Esophagus muscularis mucosa (tissue), 4 donors: Measurements from ENCODE around the gene MAML3. TPM values are rescaled to one million over a fixed set of nuclear protein-coding genes. Genes with fewer than 3 reads are reported as not detected.

Experiments used
- DNase-seq: peaks from one replicate; pipeline ENCODE4 v3.0.0-alpha.2; 2017; ENCODE audit errors: extremely low spot score
- H3K27ac ChIP-seq, 4 donors: fragments of 200-600 bp; sonication (generic); replicated peaks in 1 of 4; 1 replicate in 3 of 4; 2 replicates in 1 of 4; pipeline ENCODE4 v1.5.1; 2016 to 2019; ENCODE audit warnings: mild to moderate bottlenecking in 1 of 4
- H3K27me3 ChIP-seq, 4 donors: fragments of 200-600 bp; sonication (generic); one replicate each; pipeline versions ENCODE4 v1.5.1 to v1.6.0; 2016 to 2019
- H3K36me3 ChIP-seq, 4 donors: fragments of 200-600 bp; sonication (generic); one replicate each; pipeline ENCODE4 v1.5.1; 2016 to 2019
- H3K4me1 ChIP-seq, 4 donors: fragments of 200-600 bp; sonication (generic); one replicate each; pipeline ENCODE4 v1.5.1; 2016 to 2019
- H3K4me3 ChIP-seq, 4 donors: fragments of 200-600 bp; sonication (generic); 1 replicate in 2 of 4; 2 replicates in 2 of 4; pipeline ENCODE4 v1.5.1; 2016 to 2019; ENCODE audit warnings: mild to moderate bottlenecking in 4 of 4, moderate library complexity in 1 of 4
- H3K9me3 ChIP-seq, 4 donors: fragments of 200-600 bp; sonication (generic); 1 replicate in 3 of 4; 2 replicates in 1 of 4; pipeline ENCODE4 v1.5.1; 2016 to 2019
- EP300 ChIP-seq: sonication (generic); formaldehyde crosslinking; IDR thresholded peaks from one replicate; pipeline ENCODE4 v1.6.1; 2017; ENCODE audit warnings: antibody characterized with exemption
- POLR2A ChIP-seq: fragments of 450-650 bp; IDR thresholded peaks from one replicate; pipeline ENCODE4 v1.6.1; 2017; ENCODE audit warnings: antibody characterized with exemption, moderate library complexity, mild to moderate bottlenecking, low read depth
- POLR2AphosphoS5 ChIP-seq, 2 donors: sonication (generic); formaldehyde crosslinking; IDR thresholded peaks; one replicate each; pipeline ENCODE4 v1.6.1; 2017; ENCODE audit warnings: antibody characterized with exemption in 2 of 2
- WGBS: methylation state at CpG from one replicate; pipeline ENCODE4 v1.1.5; 2018; 5-methylcytosine and 5-hydroxymethylcytosine counted together
- intact Hi-C: fragments of 100-400 bp; cut with DNase I; formaldehyde crosslinking; loops from one replicate; pipeline ENCODE4 v1.15.1; 2023
- total RNA-seq, 4 donors: library from RNA; depleted of rRNA; stranded (reverse); fragments of >200 nt; gene quantifications; one replicate each; pipeline versions ENCODE4 v1.1.0 to v1.2.1, GENCODE V29; 2016
- TF ChIP-seq, protein P1 (sequence below), 3 experiments: fragments of 200-600 bp in 2 of 3; fragments of 450-650 bp in 1 of 3; sonication (generic) in 2 of 3; IDR thresholded peaks; one replicate each; pipeline ENCODE4 v1.5.1; 2017 to 2019; ENCODE audit warnings: antibody characterized with exemption in 3 of 3, mild to moderate bottlenecking in 2 of 3, moderate library complexity in 1 of 3

Gene MAML3
- total RNA-seq, 4 donors from 2014 or later = 5.0 to 8.7 (median 7.1) TPM

DNA sequence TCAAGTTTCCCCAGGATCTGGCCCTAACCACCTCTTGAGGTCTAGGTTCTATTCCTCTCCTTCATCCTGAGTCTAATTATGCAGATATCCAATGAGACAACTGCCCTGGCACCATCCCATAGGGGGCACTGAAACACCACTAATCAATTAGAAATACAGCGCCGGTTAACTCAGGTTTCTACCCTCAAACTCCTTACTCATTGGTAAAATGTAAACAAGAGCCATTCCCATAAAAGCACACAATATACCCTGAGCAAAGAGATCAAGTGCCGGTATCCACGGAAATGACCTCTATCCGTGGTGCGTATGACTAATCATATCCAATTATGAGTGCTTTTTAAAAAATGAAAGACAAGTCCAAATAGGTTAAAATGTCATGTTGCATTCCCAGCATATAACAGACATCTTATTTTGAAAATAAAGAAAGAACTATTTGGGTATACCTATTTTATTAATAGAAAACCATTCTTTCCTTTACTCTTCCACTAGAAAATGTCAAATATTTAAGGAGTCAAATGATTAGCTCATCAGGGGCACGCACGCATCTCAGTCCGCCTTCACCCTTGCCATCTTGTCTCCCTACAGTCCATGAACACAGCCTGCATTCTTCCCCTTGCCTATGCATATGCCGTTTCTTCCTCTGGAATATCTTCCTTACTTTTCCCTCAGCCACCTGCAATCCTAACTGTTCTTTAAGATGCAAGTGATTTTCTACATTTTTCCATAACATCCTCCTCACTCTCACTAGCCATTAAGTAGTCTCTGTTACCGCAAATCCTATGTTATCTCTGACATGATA is 141.1 kb downstream of the MAML3 start:
- WGBS = 62% methylated on average over 11 of the region's 11 CpGs
- peaks cover 0 to 8% (median 0%) of the 10 kb centered on the region in 4 donors for H3K9me3 ChIP-seq
- H3K27me3 ChIP-seq = no peaks in the 10 kb centered on the region
- peak overlapping the region in 3 of 4 donors; percentile 4 to 28 (median 9) for H3K4me3 ChIP-seq
- DNase-seq = no peak
- no peaks in the 10 kb centered on the region for H3K36me3 ChIP-seq
- H3K27ac ChIP-seq = no peak overlapping the region
- TF ChIP-seq, protein P1, sequence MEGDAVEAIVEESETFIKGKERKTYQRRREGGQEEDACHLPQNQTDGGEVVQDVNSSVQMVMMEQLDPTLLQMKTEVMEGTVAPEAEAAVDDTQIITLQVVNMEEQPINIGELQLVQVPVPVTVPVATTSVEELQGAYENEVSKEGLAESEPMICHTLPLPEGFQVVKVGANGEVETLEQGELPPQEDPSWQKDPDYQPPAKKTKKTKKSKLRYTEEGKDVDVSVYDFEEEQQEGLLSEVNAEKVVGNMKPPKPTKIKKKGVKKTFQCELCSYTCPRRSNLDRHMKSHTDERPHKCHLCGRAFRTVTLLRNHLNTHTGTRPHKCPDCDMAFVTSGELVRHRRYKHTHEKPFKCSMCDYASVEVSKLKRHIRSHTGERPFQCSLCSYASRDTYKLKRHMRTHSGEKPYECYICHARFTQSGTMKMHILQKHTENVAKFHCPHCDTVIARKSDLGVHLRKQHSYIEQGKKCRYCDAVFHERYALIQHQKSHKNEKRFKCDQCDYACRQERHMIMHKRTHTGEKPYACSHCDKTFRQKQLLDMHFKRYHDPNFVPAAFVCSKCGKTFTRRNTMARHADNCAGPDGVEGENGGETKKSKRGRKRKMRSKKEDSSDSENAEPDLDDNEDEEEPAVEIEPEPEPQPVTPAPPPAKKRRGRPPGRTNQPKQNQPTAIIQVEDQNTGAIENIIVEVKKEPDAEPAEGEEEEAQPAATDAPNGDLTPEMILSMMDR (IDR thresholded peaks at IDR 0.05) = peak; percentile 52 to 62 (median 59)
- TF ChIP-seq EP300 (no peak), POLR2AphosphoS5 (IDR thresholded peaks at IDR 0.05) (no peak), POLR2A (no peak)
- peaks cover 0 to 9% (median 9%) of the 10 kb centered on the region in 4 donors for H3K4me1 ChIP-seq
- intact Hi-C loops = loop anchor here (5.0 to 10.0 kb wide), 3 partner anchors 142 to 312 kb away; partner anchors contain the start of gene MAML3

- no peaks in the 10 kb centered on the region for H3K9me3 ChIP-seq
- 86% methylated on average over 4 of the region's 4 CpGs for WGBS
- no peak for DNase-seq
- no peaks in the 10 kb centered on the region for H3K27me3 ChIP-seq
- intact Hi-C loops = loop anchor here (10.0 kb wide), 1 partner anchor 271 kb away; no protein-coding TSS in a partner anchor
- no peak overlapping the region for H3K4me3 ChIP-seq
- H3K27ac ChIP-seq = no peak overlapping the region
- H3K36me3 ChIP-seq = no peaks in the 10 kb centered on the region
- peaks cover 17 to 32% (median 22%) of the 10 kb centered on the region in 4 donors for H3K4me1 ChIP-seq
- TF ChIP-seq, protein P1 (IDR thresholded peaks at IDR 0.05) = no peak
- TF ChIP-seq POLR2AphosphoS5 (IDR thresholded peaks at IDR 0.05) (no peak), EP300 (no peak), POLR2A (no peak)
Observed at GRCh38 chr4:140005699-140006098, 148.3 kb downstream of the MAML3 start.

DNA sequence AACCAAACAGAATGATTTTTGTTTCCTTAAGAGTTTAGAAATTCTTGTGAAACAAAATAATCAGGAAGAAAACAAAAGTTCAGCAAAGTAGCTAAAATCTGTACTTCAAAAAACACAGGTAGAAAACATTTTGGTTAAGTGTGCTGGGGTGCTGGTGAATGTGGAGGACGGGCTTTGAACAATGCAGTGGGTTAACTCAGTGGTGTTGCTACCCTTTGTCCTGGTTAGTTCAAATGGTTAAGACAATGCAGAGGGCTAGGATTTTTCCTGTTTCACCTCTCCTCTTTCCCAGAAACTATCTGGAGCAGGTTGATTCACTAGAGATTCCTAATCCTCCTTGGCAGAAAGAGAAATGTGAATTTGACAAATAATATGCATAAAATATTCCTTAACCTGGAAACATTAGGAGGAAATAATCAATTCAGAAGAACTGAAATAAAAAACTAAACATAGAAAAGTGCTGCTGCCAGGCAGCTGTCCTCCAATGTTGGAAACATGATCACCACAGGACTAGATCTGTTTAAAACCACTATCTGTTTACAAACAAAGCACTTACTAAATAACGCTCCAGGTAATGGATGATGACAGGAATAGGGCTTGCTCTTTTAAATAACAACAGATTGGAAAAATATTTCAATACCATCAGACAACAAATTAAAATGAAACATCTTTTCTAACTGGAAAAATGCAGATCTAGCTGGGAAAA is 148.9 kb downstream of the MAML3 start:
- Histone ChIP-seq H3K4me3 (peak overlapping the region; percentile 46 to 58 (median 52)), H3K36me3 (no peaks in the 10 kb centered on the region), H3K27ac (peak overlapping the region in 3 of 4 donors; percentile 65 to 68 (median 66)), H3K4me1 (peaks cover 17 to 32% (median 22%) of the 10 kb centered on the region in 4 donors), H3K9me3 (no peaks in the 10 kb centered on the region), H3K27me3 (no peaks in the 10 kb centered on the region)
- intact Hi-C loops = loop anchor here (10.0 kb wide), 1 partner anchor 270 kb away; no protein-coding TSS in a partner anchor
- 63% methylated on average over 2 of the region's 2 CpGs for WGBS
- no peak for DNase-seq
- TF ChIP-seq POLR2A = no peak
- no peak for TF ChIP-seq POLR2AphosphoS5 (IDR thresholded peaks at IDR 0.05)
- TF ChIP-seq EP300 = no peak
- TF ChIP-seq, protein P1 (IDR thresholded peaks at IDR 0.05) = no peak

DNA sequence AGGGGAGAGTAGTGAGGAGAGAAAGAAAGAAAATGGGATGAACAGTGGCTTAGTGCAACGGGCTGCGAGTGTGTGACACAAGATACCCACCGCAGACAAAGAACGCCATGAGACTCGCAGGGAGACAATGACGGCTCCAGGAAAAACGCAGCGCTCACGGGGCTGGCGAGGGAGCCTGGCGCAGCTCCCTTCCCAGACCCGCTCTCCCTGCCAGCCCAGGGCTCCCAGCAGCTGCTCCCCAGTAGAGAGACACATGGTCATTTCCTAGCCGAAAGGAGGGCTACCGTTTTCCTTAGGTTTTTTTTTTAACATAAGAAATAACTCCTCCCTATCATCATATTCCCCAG is 149.5 kb downstream of the MAML3 start:
- intact Hi-C loops = loop anchor here (10.0 kb wide), 1 partner anchor 270 kb away; no protein-coding TSS in a partner anchor
- H3K27ac ChIP-seq = peak overlapping the region; percentile 50 to 68 (median 66)
- TF ChIP-seq POLR2A = no peak
- peak; percentile 57 to 72 for TF ChIP-seq POLR2AphosphoS5 (IDR thresholded peaks at IDR 0.05)
- TF ChIP-seq, protein P1 (IDR thresholded peaks at IDR 0.05) = no peak

More for the DNA sequence above, 149.5 kb downstream of the MAML3 start:
- no peaks in the 10 kb centered on the region for H3K36me3 ChIP-seq
- no peaks in the 10 kb centered on the region for H3K9me3 ChIP-seq
- H3K27me3 ChIP-seq = no peaks in the 10 kb centered on the region
- no peak for DNase-seq
- WGBS = 17% methylated on average over 14 of the region's 14 CpGs
- H3K4me3 ChIP-seq = peak overlapping the region; percentile 46 to 58 (median 52)
- peaks cover 17 to 32% (median 22%) of the 10 kb centered on the region in 4 donors for H3K4me1 ChIP-seq
